Gastroesophageal sphincter (tissue), 4 donors: ENCODE data around the gene ADGRF3. TPM values are rescaled to one million over a fixed set of nuclear protein-coding genes. Genes with fewer than 3 reads are reported as not detected.
"Not testable (repeated sequence)": the region's sequence is repeated elsewhere in the genome, so short reads cannot be mapped to it uniquely, and the experiment has no call there.

Experiments used
- ATAC-seq: fragments of 150-250 bp; one replicate; pipeline ENCODE4 v1.9.1; 2016; ENCODE audit warnings: mild to moderate bottlenecking, moderate library complexity
- H3K27ac ChIP-seq, 4 donors: fragments of 200-600 bp; sonication (generic) in 3 of 4; 1 replicate in 3 of 4; 2 replicates in 1 of 4; pipeline ENCODE4 v1.5.1; 2016 to 2019
- H3K27me3 ChIP-seq: fragments of 200-600 bp; sonication (generic); one replicate; pipeline ENCODE4 v1.5.1; 2019
- H3K36me3 ChIP-seq, 2 donors: fragments of 200-600 bp; sonication (generic); one replicate each; pipeline ENCODE4 v1.5.1; 2019; ENCODE audit warnings: control low read depth in 1 of 2
- H3K4me1 ChIP-seq, 3 donors: fragments of 200-600 bp; sonication (generic); 1 replicate in 2 of 3; 2 replicates in 1 of 3; pipeline ENCODE4 v1.5.1; 2016 to 2019; ENCODE audit warnings: control low read depth in 2 of 3
- H3K4me3 ChIP-seq, 2 donors: fragments of 200-600 bp; sonication (generic); one replicate each; pipeline ENCODE4 v1.5.1; 2019; ENCODE audit warnings: mild to moderate bottlenecking in 1 of 2, moderate library complexity in 1 of 2
- H3K9me3 ChIP-seq, 3 donors: fragments of 200-600 bp; sonication (generic); one replicate each; pipeline ENCODE4 v1.5.1; 2017 to 2019; ENCODE audit warnings: control low read depth in 2 of 3
- CTCF ChIP-seq, 4 experiments: fragments of 200-600 bp in 2 of 4; fragments of 450-650 bp in 2 of 4; sonication (generic) in 1 of 4; IDR thresholded peaks; one replicate each; pipeline ENCODE4 v1.5.1; 2017 to 2019; ENCODE audit warnings: antibody characterized with exemption in 4 of 4, mild to moderate bottlenecking in 2 of 4, moderate library complexity in 2 of 4
- EP300 ChIP-seq: sonication (generic); formaldehyde crosslinking; IDR thresholded peaks from one replicate; pipeline ENCODE4 v1.6.1; 2017; ENCODE audit warnings: antibody characterized with exemption, mild to moderate bottlenecking
- POLR2A ChIP-seq, 2 donors: fragments of 450-650 bp; IDR thresholded peaks; one replicate each; pipeline ENCODE4 v1.6.1; 2017; ENCODE audit warnings: antibody characterized with exemption in 2 of 2, mild to moderate bottlenecking in 2 of 2, moderate library complexity in 1 of 2
- POLR2AphosphoS5 ChIP-seq: sonication (generic); formaldehyde crosslinking; IDR thresholded peaks from one replicate; pipeline ENCODE4 v1.6.1; 2017; ENCODE audit warnings: antibody characterized with exemption
- whole genome bisulfite sequencing, 2 donors: methylation state at CpG; one replicate each; pipeline ENCODE4 v1.1.5; 2018; ENCODE audit warnings: low coverage in 1 of 2; 5-methylcytosine and 5-hydroxymethylcytosine counted together
- total RNA-seq, 4 donors: library from RNA; depleted of rRNA; stranded (reverse); fragments of >200 nt; gene quantifications; one replicate each; pipeline ENCODE4 v1.1.0, GENCODE V29; 2016

ADGRF3 gene
- total RNA-seq, 4 donors from 2014 or later: not detected

GRCh38 chr2:26276484-26277227, 69.9 kb downstream of the ADGRF3 start:
- H3K9me3 ChIP-seq: no peaks in the 10 kb centered on the region
- 80 to 96% methylated on average over 4 of the region's 4 CpGs for WGBS, 2 donors
- no peak for ATAC-seq
- no peak overlapping the region for H3K27ac ChIP-seq
- H3K4me1 ChIP-seq: peaks cover 14 to 37% (median 14%) of the 10 kb centered on the region in 3 donors
- H3K27me3 ChIP-seq: no peaks in the 10 kb centered on the region
- H3K4me3 ChIP-seq: no peak overlapping the region
- TF ChIP-seq CTCF (IDR thresholded peaks at IDR 0.05): no peak
- no peak for TF ChIP-seq POLR2A (IDR thresholded peaks at IDR 0.05)
- no peak for TF ChIP-seq POLR2AphosphoS5
- no peak for TF ChIP-seq EP300
- H3K36me3 ChIP-seq: peaks cover 10 to 74% of the 10 kb centered on the region in 2 donors

GRCh38 chr2:26274058-26274613, 72.5 kb downstream of the ADGRF3 start:
- Histone ChIP-seq H3K9me3 (no peaks in the 10 kb centered on the region), H3K36me3 (peaks cover 5 to 64% of the 10 kb centered on the region in 2 donors), H3K4me1 (peaks cover 14 to 38% (median 14%) of the 10 kb centered on the region in 3 donors), H3K4me3 (no peak overlapping the region), H3K27ac (peak overlapping the region; percentile 60 to 87 (median 72)), H3K27me3 (no peaks in the 10 kb centered on the region)
- TF ChIP-seq POLR2AphosphoS5 (peak; percentile 99), EP300 (no peak)
- 20 to 21% methylated on average over 4 to 5 of the region's 5 CpGs for WGBS, 2 donors
- ATAC-seq: peak; percentile 96

GRCh38 chr2:26273501-26273900, 73.1 kb downstream of the ADGRF3 start:
- no peak overlapping the region for H3K4me3 ChIP-seq
- no peaks in the 10 kb centered on the region for H3K9me3 ChIP-seq
- H3K27ac ChIP-seq: peak overlapping the region; percentile 60 to 87 (median 72)
- peaks cover 5 to 58% of the 10 kb centered on the region in 2 donors for H3K36me3 ChIP-seq
- H3K27me3 ChIP-seq: no peaks in the 10 kb centered on the region
- ATAC-seq: no peak
- 63 to 89% methylated on average over 2 of the region's 2 CpGs for WGBS, 2 donors
- TF ChIP-seq POLR2A (IDR thresholded peaks at IDR 0.05) (no peak), EP300 (no peak), CTCF (IDR thresholded peaks at IDR 0.05) (no peak), POLR2AphosphoS5 (no peak)
- H3K4me1 ChIP-seq: peaks cover 14 to 38% (median 14%) of the 10 kb centered on the region in 3 donors

- peak overlapping the region in 2 of 4 donors; percentile 3 to 12 for H3K27ac ChIP-seq
- H3K4me1 ChIP-seq: peaks cover 13 to 36% (median 14%) of the 10 kb centered on the region in 3 donors
- TF ChIP-seq POLR2AphosphoS5 (no peak), POLR2A (IDR thresholded peaks at IDR 0.05) (no peak), EP300 (no peak), CTCF (IDR thresholded peaks at IDR 0.05) (no peak)
- H3K9me3 ChIP-seq: no peaks in the 10 kb centered on the region
- ATAC-seq: no peak
- H3K36me3 ChIP-seq: peaks cover 0 to 52% of the 10 kb centered on the region in 2 donors
- H3K4me3 ChIP-seq: no peak overlapping the region
- H3K27me3 ChIP-seq: no peaks in the 10 kb centered on the region
These were observed 76.2 kb downstream of the ADGRF3 start for GRCh38 chr2:26270373-26270772.

- ATAC-seq: no peak
- Histone ChIP-seq H3K27me3 (no peaks in the 10 kb centered on the region), H3K36me3 (peaks cover 0 to 59% of the 10 kb centered on the region in 2 donors), H3K4me3 (no peak overlapping the region), H3K9me3 (no peaks in the 10 kb centered on the region), H3K4me1 (peaks cover 6 to 29% (median 8%) of the 10 kb centered on the region in 3 donors), H3K27ac (peak overlapping the region in 3 of 4 donors; percentile 3 to 19 (median 12))
- TF ChIP-seq EP300: no peak
- TF ChIP-seq POLR2AphosphoS5: no peak
- no peak for TF ChIP-seq POLR2A (IDR thresholded peaks at IDR 0.05)
- 86 to 92% methylated on average over 6 of the region's 6 CpGs for WGBS, 2 donors
These were observed 76.9 kb downstream of the ADGRF3 start for GRCh38 chr2:26269571-26270158.

GRCh38 chr2:26268670-26269385, 77.8 kb downstream of the ADGRF3 start:
- not testable (repeated sequence) for H3K9me3 ChIP-seq, ATAC-seq, H3K27me3 ChIP-seq, H3K4me3 ChIP-seq
- WGBS, 2 donors: 80 to 89% methylated on average over 10 of the region's 12 CpGs
- peaks cover 0 to 67% of the 10 kb centered on the region in 2 donors for H3K36me3 ChIP-seq
- H3K4me1 ChIP-seq: peaks cover 6 to 20% (median 6%) of the 10 kb centered on the region in 3 donors
- peak overlapping the region in 1 of 4 donors; percentile 19 for H3K27ac ChIP-seq
